Liver (tissue), 9 donors: Measurements from ENCODE around the gene PRSS22. TPM values are rescaled to one million over a fixed set of nuclear protein-coding genes. Genes with fewer than 3 reads are reported as not detected.

Experiments used
- DNase-seq: peaks from one replicate; pipeline ENCODE4 v3.0.0-alpha.2; 2017; ENCODE audit warnings: low spot score
- H3K27ac ChIP-seq, 2 donors: one replicate each; pipeline ENCODE4 v1.7.0; 2013; ENCODE audit warnings: inconsistent platforms in 2 of 2, low read length in 2 of 2, control low read depth in 1 of 2, low read depth in 1 of 2, mild to moderate bottlenecking in 1 of 2
- H3K27me3 ChIP-seq, 4 donors: one replicate each; pipeline versions ENCODE4 v1.6.1 to v1.7.0; 2013; ENCODE audit warnings: low read length in 3 of 4, inconsistent platforms in 1 of 4, mild to moderate bottlenecking in 1 of 4, moderate library complexity in 1 of 4; ENCODE audit not compliant: control insufficient read depth in 4 of 4, insufficient read depth in 4 of 4
- H3K36me3 ChIP-seq, 4 donors: one replicate each; pipeline versions ENCODE4 v1.6.1 to v1.7.0; 2013; ENCODE audit warnings: low read length in 3 of 4, mild to moderate bottlenecking in 3 of 4, low read depth in 1 of 4, moderate library complexity in 1 of 4; ENCODE audit not compliant: control insufficient read depth in 4 of 4, insufficient read depth in 3 of 4
- H3K4me1 ChIP-seq, 4 donors: one replicate each; pipeline versions ENCODE4 v1.6.1 to v1.7.0; 2013; ENCODE audit warnings: low read length in 3 of 4, mild to moderate bottlenecking in 3 of 4, moderate library complexity in 1 of 4; ENCODE audit not compliant: control insufficient read depth in 4 of 4, insufficient read depth in 4 of 4
- H3K4me3 ChIP-seq, 3 donors: one replicate each; pipeline versions ENCODE4 v1.6.1 to v1.7.0; 2013; ENCODE audit warnings: low read length in 3 of 3, control low read depth in 1 of 3, low read depth in 1 of 3, mild to moderate bottlenecking in 1 of 3
- H3K9ac ChIP-seq, 2 donors: one replicate each; pipeline ENCODE4 v1.7.0; 2013; ENCODE audit warnings: low read length in 2 of 2, mild to moderate bottlenecking in 2 of 2, moderate library complexity in 2 of 2, control low read depth in 1 of 2, low read depth in 1 of 2
- H3K9me3 ChIP-seq, 4 donors: one replicate each; pipeline versions ENCODE4 v1.6.1 to v1.7.0; 2013; ENCODE audit warnings: low read length in 3 of 4; ENCODE audit not compliant: control insufficient read depth in 4 of 4
- ATF3 ChIP-seq: IDR thresholded peaks from 2 replicates; pipeline ENCODE4 v1.6.1; 2016; ENCODE audit warnings: antibody characterized with exemption
- CTCF ChIP-seq: fragments of 150-350 bp; IDR thresholded peaks from 2 replicates; pipeline ENCODE4 v1.5.1; 2017; ENCODE audit warnings: improper control_type of control experiment, low read depth, low read length; ENCODE audit not compliant: missing input control
- EGR1 ChIP-seq, 2 donors: IDR thresholded peaks; 2 replicates each; pipeline ENCODE4 v1.6.1; 2016 to 2018; ENCODE audit warnings: antibody characterized with exemption in 2 of 2, low read depth in 2 of 2
- FOXA1 ChIP-seq: IDR thresholded peaks from 2 replicates; pipeline ENCODE4 v1.6.1; 2016; ENCODE audit warnings: antibody characterized with exemption
- FOXA2 ChIP-seq: IDR thresholded peaks from 2 replicates; pipeline ENCODE4 v1.6.1; 2016; ENCODE audit warnings: antibody characterized with exemption
- GABPA ChIP-seq, 2 donors: IDR thresholded peaks in 1 of 2; conservative IDR thresholded peaks in 1 of 2; 2 replicates each; pipeline ENCODE4 v1.6.1; 2016; ENCODE audit warnings: antibody characterized with exemption in 2 of 2, mild to moderate bottlenecking in 1 of 2, moderate library complexity in 1 of 2
- HNF4A ChIP-seq, 2 donors: conservative IDR thresholded peaks; 2 replicates each; pipeline ENCODE4 v1.6.1; 2016; ENCODE audit warnings: antibody characterized with exemption in 2 of 2, mild to moderate bottlenecking in 2 of 2
- HNF4G ChIP-seq: IDR thresholded peaks from 2 replicates; pipeline ENCODE4 v1.6.1; 2016; ENCODE audit warnings: antibody characterized with exemption
- JUND ChIP-seq, 2 donors: IDR thresholded peaks; 2 replicates each; pipeline ENCODE4 v1.6.1; 2016; ENCODE audit warnings: antibody characterized with exemption in 2 of 2
- NR2F2 ChIP-seq: IDR thresholded peaks from 2 replicates; pipeline ENCODE4 v1.6.1; 2016; ENCODE audit warnings: antibody characterized with exemption
- RAD21 ChIP-seq, 2 donors: IDR thresholded peaks; 2 replicates each; pipeline ENCODE4 v1.6.1; 2016; ENCODE audit warnings: antibody characterized with exemption in 2 of 2, mild to moderate bottlenecking in 2 of 2
- RXRA ChIP-seq, 2 donors: IDR thresholded peaks; 2 replicates each; pipeline ENCODE4 v1.6.1; 2017 to 2018; ENCODE audit warnings: antibody characterized with exemption in 2 of 2, mild to moderate bottlenecking in 1 of 2
- SP1 ChIP-seq: IDR thresholded peaks from 2 replicates; pipeline ENCODE4 v1.6.1; 2018; ENCODE audit warnings: antibody characterized with exemption, mild to moderate bottlenecking
- TAF1 ChIP-seq: conservative IDR thresholded peaks from 2 replicates; pipeline ENCODE4 v1.6.1; 2016; ENCODE audit warnings: antibody characterized with exemption, mild to moderate bottlenecking
- YY1 ChIP-seq: IDR thresholded peaks from 2 replicates; pipeline ENCODE4 v1.6.1; 2016; ENCODE audit warnings: antibody characterized with exemption, mild to moderate bottlenecking
- WGBS: extraction: QIAGEN DNeasy Blood & Tissue Kit; methylation state at CpG from one replicate; pipeline ENCODE4 v1.1.7; 2013; 5-methylcytosine and 5-hydroxymethylcytosine counted together
- polyA plus RNA-seq, 2 donors: library from polyadenylated mRNA; stranded (reverse) in 1 of 2; unstranded in 1 of 2; fragments of 200-250 nt in 1 of 2; fragments of >200 nt in 1 of 2; fragmentation: Nextera tagmentation in 1 of 2; extraction: Ambion mirVana in 1 of 2; gene quantifications; one replicate each; pipeline versions ENCODE4 v1.2.1 to v1.2.3, GENCODE V29; 2013 to 2015
- total RNA-seq, 2 donors: library from RNA; depleted of rRNA; stranded (reverse); fragments of >200 nt; gene quantifications; one replicate each; pipeline ENCODE4 v1.2.3, GENCODE V29; 2014
- TF ChIP-seq, protein P1 (sequence below): IDR thresholded peaks from 2 replicates; pipeline ENCODE4 v1.6.1; 2016; ENCODE audit warnings: antibody characterized with exemption
- TF ChIP-seq, protein P2 (sequence below): IDR thresholded peaks from 2 replicates; pipeline ENCODE4 v1.6.1; 2016; ENCODE audit warnings: antibody characterized with exemption
- TF ChIP-seq, protein P3 (sequence below): IDR thresholded peaks from 2 replicates; pipeline ENCODE4 v1.6.1; 2016; ENCODE audit warnings: antibody characterized with exemption, mild to moderate bottlenecking
- donor health status: healthy.
- donor health status: healthy.
- donor health status: healthy.
- donor health status: healthy.
- donor health status: healthy.

PRSS22 gene
- total and polyA plus RNA-seq, 4 donors: 0.23 to 1.1 (median 0.32) TPM; not detected in 1

GRCh38 chr16:2804728-2805127, 53.2 kb downstream of the PRSS22 start:
- no peaks in the 10 kb centered on the region for H3K27me3 ChIP-seq
- no peak for TF ChIP-seq HNF4G
- no peak for TF ChIP-seq EGR1 (IDR thresholded peaks at IDR 0.05; ENCODE audit: low read depth in 2 of 2)
- TF ChIP-seq RXRA (IDR thresholded peaks at IDR 0.05): no peak
- TF ChIP-seq FOXA1: no peak
- TF ChIP-seq NR2F2: no peak
- TF ChIP-seq TAF1: no peak
- no peak for TF ChIP-seq JUND (IDR thresholded peaks at IDR 0.05)
- TF ChIP-seq, protein P1, sequence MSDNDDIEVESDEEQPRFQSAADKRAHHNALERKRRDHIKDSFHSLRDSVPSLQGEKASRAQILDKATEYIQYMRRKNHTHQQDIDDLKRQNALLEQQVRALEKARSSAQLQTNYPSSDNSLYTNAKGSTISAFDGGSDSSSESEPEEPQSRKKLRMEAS: no peak
- TF ChIP-seq CTCF: no peak
- TF ChIP-seq, protein P2, sequence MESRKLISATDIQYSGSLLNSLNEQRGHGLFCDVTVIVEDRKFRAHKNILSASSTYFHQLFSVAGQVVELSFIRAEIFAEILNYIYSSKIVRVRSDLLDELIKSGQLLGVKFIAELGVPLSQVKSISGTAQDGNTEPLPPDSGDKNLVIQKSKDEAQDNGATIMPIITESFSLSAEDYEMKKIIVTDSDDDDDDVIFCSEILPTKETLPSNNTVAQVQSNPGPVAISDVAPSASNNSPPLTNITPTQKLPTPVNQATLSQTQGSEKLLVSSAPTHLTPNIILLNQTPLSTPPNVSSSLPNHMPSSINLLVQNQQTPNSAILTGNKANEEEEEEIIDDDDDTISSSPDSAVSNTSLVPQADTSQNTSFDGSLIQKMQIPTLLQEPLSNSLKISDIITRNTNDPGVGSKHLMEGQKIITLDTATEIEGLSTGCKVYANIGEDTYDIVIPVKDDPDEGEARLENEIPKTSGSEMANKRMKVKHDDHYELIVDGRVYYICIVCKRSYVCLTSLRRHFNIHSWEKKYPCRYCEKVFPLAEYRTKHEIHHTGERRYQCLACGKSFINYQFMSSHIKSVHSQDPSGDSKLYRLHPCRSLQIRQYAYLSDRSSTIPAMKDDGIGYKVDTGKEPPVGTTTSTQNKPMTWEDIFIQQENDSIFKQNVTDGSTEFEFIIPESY: no peak
- no peak for TF ChIP-seq YY1
- TF ChIP-seq GABPA (IDR thresholded peaks at IDR 0.05 in 1 of 2, conservative IDR thresholded peaks at IDR 0.05 in 1 of 2): no peak
- no peak for TF ChIP-seq SP1
- no peak for TF ChIP-seq FOXA2
- TF ChIP-seq, protein P3, sequence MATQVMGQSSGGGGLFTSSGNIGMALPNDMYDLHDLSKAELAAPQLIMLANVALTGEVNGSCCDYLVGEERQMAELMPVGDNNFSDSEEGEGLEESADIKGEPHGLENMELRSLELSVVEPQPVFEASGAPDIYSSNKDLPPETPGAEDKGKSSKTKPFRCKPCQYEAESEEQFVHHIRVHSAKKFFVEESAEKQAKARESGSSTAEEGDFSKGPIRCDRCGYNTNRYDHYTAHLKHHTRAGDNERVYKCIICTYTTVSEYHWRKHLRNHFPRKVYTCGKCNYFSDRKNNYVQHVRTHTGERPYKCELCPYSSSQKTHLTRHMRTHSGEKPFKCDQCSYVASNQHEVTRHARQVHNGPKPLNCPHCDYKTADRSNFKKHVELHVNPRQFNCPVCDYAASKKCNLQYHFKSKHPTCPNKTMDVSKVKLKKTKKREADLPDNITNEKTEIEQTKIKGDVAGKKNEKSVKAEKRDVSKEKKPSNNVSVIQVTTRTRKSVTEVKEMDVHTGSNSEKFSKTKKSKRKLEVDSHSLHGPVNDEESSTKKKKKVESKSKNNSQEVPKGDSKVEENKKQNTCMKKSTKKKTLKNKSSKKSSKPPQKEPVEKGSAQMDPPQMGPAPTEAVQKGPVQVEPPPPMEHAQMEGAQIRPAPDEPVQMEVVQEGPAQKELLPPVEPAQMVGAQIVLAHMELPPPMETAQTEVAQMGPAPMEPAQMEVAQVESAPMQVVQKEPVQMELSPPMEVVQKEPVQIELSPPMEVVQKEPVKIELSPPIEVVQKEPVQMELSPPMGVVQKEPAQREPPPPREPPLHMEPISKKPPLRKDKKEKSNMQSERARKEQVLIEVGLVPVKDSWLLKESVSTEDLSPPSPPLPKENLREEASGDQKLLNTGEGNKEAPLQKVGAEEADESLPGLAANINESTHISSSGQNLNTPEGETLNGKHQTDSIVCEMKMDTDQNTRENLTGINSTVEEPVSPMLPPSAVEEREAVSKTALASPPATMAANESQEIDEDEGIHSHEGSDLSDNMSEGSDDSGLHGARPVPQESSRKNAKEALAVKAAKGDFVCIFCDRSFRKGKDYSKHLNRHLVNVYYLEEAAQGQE: no peak
- TF ChIP-seq RAD21 (IDR thresholded peaks at IDR 0.05): no peak
- no peaks in the 10 kb centered on the region for H3K36me3 ChIP-seq
- H3K27ac ChIP-seq: no peak overlapping the region
- no peak for DNase-seq
- H3K4me1 ChIP-seq: no peaks in the 10 kb centered on the region
- H3K4me3 ChIP-seq: no peak overlapping the region
- no peak overlapping the region for H3K9ac ChIP-seq
- 90% methylated on average over 4 of the region's 4 CpGs for WGBS
- peaks cover 0 to 10% (median 5%) of the 10 kb centered on the region in 4 donors for H3K9me3 ChIP-seq

DNA sequence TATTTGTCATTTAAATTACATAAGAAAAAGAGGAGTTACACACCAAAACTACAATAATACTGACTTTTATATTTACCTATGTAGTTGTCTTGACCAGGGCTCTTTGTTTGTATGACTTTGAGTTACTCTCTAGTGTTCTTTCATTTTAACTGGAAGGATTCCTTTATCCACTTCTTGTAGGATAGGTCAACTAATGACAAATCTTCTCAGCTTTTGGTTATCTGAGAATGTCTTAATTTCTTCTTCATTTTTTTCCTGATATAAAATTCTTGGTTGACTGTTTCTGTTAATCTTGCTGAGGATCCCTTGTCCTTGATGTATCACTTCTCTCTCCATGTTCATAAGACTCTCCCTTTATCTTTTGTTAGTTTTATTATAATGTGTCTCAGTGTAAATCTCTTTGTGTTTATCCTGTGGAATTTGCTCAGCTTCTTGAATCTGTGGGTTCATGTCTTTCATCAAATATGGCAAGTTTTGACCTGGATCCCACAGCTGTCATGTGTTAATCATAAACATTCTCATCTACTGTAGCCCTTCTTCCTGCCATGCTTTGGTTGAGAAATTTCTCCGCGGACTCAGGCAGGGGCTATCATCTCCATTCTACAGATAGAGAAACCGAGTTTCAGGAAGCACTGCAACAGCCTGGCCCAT, 54.3 kb downstream of the PRSS22 start:
- Histone ChIP-seq H3K27me3 (no peaks in the 10 kb centered on the region), H3K36me3 (no peaks in the 10 kb centered on the region), H3K27ac (no peak overlapping the region), H3K4me3 (no peak overlapping the region), H3K9ac (no peak overlapping the region), H3K4me1 (no peaks in the 10 kb centered on the region), H3K9me3 (peaks cover 0 to 10% (median 5%) of the 10 kb centered on the region in 4 donors)
- DNase-seq: no peak
- WGBS: 77% methylated on average over 3 of the region's 3 CpGs
- no peak for TF ChIP-seq JUND (IDR thresholded peaks at IDR 0.05)
- no peak for TF ChIP-seq ATF3
- TF ChIP-seq CTCF: no peak
- TF ChIP-seq EGR1 (IDR thresholded peaks at IDR 0.05; ENCODE audit: low read depth in 2 of 2): no peak
- TF ChIP-seq NR2F2: no peak
- TF ChIP-seq TAF1: no peak
- no peak for TF ChIP-seq SP1
- no peak for TF ChIP-seq GABPA (IDR thresholded peaks at IDR 0.05 in 1 of 2, conservative IDR thresholded peaks at IDR 0.05 in 1 of 2)
- no peak for TF ChIP-seq RAD21 (IDR thresholded peaks at IDR 0.05)
- no peak for TF ChIP-seq FOXA1
- TF ChIP-seq, protein P2: no peak
- no peak for TF ChIP-seq RXRA (IDR thresholded peaks at IDR 0.05)
- no peak for TF ChIP-seq FOXA2
- TF ChIP-seq HNF4A (conservative IDR thresholded peaks at IDR 0.05): no peak
- no peak for TF ChIP-seq YY1
- TF ChIP-seq HNF4G: no peak
